GM21390 (cell line): ENCODE measurements around the gene KCNMA1.
"Not testable (repeated sequence)": the region's sequence is repeated elsewhere in the genome, so short reads cannot be mapped to it uniquely, and the experiment has no call there.

Experiments used
- ATAC-seq: cut with Tn5 transposase; IDR thresholded peaks from one replicate; pipeline ENCODE4 v1.9.1; 2021; ENCODE audit not compliant: unreplicated experiment

KCNMA1 gene

GRCh38 chr10:77664696-77665095, 27.1 kb upstream of the KCNMA1 start:
- ATAC-seq, result no peak

DNA sequence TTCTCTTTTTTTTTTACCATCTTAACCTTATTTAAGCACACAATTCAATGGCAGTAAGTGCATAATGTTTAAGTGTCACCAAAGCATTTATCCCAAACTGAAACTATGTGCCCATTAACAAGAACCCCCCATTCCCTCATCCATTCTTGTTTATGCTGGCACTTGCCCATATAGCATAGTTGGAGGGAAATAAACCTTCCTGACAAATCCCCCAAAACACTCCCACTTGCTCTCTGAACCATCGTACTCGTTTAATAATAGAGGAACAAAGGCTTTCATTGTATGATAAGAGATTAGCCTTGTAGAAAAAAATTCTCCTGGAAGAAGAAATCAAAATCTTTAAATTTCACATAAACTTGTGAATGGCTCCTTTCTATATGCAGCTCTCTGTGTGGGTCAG, 26.4 kb upstream of the KCNMA1 start:
- ATAC-seq, result no peak

- ATAC-seq, result no peak
These were observed 24.1 kb upstream of the KCNMA1 start for GRCh38 chr10:77661674-77662073.

DNA sequence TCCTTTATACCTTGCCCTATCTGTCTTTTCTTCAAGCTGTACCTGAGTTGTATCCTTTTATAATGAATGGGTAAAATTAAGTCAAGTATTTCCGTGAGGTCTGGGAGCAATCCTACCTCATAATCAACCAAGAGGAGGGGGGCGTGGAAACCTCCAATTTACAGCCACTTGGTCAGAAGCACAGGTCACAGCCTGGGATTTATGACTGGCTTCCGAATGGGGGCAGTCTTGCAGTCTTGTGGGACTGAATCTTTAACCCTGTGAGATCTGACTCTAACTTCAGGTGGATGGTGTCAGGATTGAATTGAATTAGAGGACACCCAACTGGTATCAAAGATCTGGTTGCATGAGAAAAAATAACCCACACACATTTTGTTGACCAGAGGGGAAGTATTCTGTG, 23.5 kb upstream of the KCNMA1 start:
- ATAC-seq, result no peak

- ATAC-seq, result not testable (repeated sequence)
These were observed 21.6 kb upstream of the KCNMA1 start for GRCh38 chr10:77659046-77659670.

DNA sequence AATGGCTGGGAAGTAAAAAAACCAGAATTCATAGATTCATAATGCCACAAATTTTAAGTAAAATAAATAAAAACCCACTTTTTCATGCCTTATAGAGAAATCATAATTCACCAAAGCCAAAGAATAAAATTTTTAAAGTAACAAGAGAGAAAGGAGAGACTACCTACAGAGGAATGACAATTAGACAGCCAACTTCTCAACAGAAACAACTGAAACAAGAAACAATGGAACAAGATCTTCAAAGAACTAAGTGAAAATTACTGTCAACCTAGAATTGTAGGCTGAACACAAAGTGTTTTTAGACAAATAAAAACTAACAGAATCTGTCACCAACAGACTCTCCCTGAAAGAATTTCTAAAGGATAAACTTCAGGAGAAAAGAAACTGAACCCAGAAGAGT, 15.6 kb upstream of the KCNMA1 start:
- no peak for ATAC-seq

DNA sequence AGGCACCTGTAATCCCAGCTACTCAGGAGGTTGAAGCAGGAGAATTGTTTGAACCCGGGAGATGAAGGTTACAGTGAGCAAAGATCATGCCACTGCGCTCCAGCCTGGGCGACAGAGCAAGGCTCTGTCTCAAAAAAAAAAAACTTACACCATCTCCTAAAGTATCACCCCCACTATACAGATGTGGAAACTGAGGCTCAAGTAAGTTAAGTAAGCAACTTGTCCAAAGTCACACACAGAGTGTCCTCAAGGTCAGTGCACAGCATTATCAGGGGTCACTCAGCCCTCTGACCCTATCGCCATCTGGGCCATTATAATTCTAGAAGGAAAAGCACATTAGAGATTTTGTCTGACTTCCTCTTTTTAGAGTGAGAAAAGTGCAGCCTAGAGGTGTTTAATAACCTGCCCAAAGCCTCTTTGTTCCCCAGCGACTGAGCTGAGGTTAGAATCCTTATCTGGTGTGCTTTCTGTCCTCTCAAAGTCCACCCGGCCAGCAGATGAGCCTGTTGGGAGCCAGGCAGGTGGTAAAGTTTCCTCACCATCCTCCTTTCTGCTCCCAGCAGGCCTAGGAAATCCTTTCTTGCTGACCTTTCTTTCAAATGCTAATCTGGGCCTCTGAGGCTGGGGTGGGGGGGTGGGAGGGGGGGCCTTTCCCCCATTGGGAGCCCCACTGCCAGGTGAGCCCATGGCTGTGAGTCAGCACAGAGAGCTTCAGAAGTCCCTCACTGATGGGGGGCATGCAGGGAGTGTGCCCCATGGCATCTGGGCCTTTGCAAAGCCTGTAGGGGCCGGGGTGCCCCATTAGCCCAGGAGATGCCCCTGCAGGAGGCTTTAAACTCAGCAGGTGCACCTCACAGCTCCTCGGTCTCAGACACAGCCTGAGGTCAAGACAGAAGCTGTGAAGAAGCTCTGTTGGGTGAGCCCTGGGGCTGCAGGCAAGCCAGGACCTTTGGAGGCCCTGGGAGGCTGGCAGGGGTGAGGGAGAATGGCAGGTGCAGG, 12.0 kb upstream of the KCNMA1 start:
- no peak for ATAC-seq

DNA sequence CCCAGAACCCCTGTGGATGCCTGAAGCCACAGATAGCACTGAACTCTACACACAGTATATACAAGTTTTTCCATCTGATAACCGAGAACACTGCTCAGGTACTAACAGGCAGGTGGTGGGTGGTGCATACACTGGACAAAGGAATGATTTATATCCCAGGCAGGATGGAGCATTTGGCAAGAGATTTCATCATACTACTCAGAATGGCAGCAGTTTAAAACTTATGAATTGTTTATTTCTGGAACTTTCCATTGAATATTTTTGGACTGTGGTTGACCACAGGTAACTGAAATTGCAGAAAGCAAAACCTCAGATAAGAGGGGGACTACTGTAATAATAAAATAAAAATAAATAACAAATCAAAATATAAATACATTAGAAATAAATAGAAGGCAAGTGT, 10.9 kb upstream of the KCNMA1 start:
- no peak for ATAC-seq

GRCh38 chr10:77647543-77648293, 10.1 kb upstream of the KCNMA1 start:
- ATAC-seq, result no peak

DNA sequence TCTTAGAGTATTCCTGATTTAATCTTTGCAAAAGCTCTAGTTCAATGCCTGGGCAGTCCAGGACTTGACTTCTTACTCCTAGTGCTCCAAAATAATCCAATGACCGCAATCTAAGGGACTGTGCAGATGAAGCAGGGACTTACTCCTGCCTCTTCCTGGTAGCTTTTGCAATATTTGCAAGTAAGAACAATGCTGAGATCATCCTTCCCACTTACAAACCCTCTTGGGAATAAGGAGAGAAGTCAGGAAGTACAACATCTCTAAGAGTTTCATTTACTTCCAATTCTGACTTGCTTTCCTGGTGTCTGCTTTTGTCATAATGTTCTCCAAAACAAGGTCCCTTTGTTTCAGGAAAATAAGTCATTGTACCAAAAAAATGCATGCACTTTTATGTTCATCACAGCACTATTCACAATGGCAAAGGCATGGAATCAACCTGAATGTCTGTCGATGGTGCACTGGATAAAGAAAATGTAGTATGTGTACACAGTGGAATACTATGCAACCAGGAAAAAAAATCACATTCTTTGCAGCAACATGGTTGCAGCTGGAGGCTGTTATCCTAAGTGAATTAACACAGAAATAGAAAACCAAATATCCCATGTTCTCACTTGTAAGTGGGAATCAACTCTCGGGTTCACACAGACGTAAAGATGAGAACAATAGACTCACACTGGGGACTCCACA, 7.1 kb upstream of the KCNMA1 start:
- ATAC-seq, result no peak

GRCh38 chr10:77643795-77644468, 6.3 kb upstream of the KCNMA1 start:
- ATAC-seq, result no peak

DNA sequence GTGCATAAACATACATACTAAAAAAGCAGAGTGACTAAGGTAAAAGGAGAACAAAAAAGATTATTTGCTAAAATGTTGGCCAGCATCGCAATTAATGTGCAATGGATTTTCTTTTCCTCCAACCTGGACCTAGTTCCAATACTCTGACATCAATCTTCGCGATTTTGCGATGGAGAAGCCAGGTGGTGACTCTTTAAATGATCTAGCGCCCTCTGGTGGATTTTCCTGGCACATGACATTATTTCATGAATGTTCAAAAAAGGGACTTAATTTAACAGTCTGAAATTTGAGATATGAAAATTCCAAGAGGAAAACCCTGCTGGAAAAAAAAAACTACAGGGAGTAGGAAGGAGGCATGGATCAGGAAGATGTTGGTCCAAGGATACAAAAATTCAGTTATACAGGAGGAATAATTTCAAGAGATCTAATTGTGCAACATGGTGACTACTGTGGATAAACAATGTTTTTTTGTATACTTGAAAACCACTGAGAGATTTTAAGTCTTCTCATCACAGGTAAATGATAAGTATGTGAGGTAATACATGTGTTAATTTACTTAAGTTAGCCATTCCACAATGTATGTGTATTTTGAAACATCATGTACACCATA, 4.3 kb upstream of the KCNMA1 start:
- no peak for ATAC-seq

GRCh38 chr10:77641344-77641743, 3.7 kb upstream of the KCNMA1 start:
- no peak for ATAC-seq

- no peak for ATAC-seq
These were observed 2.6 kb upstream of the KCNMA1 start for GRCh38 chr10:77640167-77640566.

- ATAC-seq, result no peak
These were observed 2.1 kb upstream of the KCNMA1 start for GRCh38 chr10:77639756-77640155.

- no peak for ATAC-seq
These were observed 903 bp upstream of the KCNMA1 start for GRCh38 chr10:77638321-77639101.

- no peak for ATAC-seq
These were observed 559 bp downstream of the KCNMA1 start for GRCh38 chr10:77636967-77637531.

DNA sequence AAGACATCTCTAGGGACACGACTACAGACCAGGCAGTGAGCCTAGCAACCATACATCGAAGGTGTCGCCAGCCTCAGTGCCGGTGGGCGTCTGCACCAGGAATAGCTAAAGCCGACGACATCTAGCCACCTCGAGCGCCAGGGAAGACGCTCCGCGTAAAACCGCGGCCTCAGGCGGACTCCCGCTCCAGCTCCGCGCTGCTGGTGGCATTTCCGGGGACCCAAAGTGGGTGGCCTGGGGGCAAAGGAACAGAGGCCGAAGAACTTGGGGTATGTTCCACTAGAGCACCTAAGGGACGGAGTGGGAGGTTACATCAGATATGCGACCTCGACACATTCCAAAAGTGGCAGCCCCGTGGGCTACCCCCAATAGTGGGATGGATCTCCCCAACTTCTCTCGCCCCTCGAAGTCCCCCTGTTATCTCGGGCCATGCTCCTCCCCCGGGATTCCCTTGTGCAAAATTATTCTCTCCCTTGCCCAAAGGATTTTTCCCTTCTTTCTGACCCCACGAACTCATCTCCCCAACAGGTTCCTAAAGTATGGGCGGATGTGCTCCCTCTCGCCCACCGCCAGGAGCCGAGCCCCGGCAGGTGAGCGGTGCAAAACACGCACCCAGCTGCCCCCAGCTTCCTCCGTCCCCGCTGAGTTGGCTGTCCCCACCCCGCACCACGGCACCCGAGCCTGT, 1.2 kb downstream of the KCNMA1 start:
- no peak for ATAC-seq
